22Rv1 (cell line): ENCODE data around the gene SLC19A1.

Experiments
- H3K27ac ChIP-seq: fragments of 450-650 bp; 2 replicates; pipeline ENCODE4 v1.5.1; 2017
- ZFX ChIP-seq: fragments of 450-650 bp; IDR thresholded peaks from 2 replicates; pipeline ENCODE4 v1.6.1; 2017; ENCODE audit warnings: antibody characterized with exemption, borderline replicate concordance
- TF ChIP-seq, protein P1 (sequence below): fragments of 450-650 bp; IDR thresholded peaks from 2 replicates; pipeline ENCODE4 v1.5.1; 2017; ENCODE audit warnings: mild to moderate bottlenecking

SLC19A1 gene

GRCh38 chr21:45522381-45522780 is 19.9 kb downstream of the SLC19A1 start:
- no peak overlapping the region for H3K27ac ChIP-seq
- TF ChIP-seq, protein P1, sequence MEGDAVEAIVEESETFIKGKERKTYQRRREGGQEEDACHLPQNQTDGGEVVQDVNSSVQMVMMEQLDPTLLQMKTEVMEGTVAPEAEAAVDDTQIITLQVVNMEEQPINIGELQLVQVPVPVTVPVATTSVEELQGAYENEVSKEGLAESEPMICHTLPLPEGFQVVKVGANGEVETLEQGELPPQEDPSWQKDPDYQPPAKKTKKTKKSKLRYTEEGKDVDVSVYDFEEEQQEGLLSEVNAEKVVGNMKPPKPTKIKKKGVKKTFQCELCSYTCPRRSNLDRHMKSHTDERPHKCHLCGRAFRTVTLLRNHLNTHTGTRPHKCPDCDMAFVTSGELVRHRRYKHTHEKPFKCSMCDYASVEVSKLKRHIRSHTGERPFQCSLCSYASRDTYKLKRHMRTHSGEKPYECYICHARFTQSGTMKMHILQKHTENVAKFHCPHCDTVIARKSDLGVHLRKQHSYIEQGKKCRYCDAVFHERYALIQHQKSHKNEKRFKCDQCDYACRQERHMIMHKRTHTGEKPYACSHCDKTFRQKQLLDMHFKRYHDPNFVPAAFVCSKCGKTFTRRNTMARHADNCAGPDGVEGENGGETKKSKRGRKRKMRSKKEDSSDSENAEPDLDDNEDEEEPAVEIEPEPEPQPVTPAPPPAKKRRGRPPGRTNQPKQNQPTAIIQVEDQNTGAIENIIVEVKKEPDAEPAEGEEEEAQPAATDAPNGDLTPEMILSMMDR: no peak
- no peak for TF ChIP-seq ZFX

- no peak for TF ChIP-seq ZFX
- TF ChIP-seq, protein P1: no peak
- no peak overlapping the region for H3K27ac ChIP-seq
These were observed 21.0 kb downstream of the SLC19A1 start for GRCh38 chr21:45521241-45521640.

DNA sequence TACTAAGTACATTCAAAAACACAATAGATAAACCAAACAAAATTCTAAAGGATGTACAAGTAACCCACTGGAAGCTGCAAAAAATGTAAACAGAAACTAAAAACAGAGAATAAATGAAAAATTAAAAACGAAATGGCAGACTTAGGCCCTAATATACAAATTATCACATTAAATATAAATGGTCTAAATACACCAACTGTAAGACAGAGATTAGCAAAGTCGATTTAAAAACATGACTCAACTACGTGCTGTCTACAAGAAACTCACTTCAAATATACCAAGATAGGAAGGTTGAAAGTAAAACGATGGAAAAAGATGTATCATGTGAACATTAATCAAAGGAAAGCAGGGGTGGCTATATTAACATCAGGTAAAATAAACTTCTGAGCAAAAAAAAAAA is 23.1 kb downstream of the SLC19A1 start:
- no peak for TF ChIP-seq ZFX
- TF ChIP-seq, protein P1: no peak
- no peak overlapping the region for H3K27ac ChIP-seq

GRCh38 chr21:45518742-45519141 is 23.5 kb downstream of the SLC19A1 start:
- H3K27ac ChIP-seq: no peak overlapping the region
- TF ChIP-seq, protein P1: no peak

DNA sequence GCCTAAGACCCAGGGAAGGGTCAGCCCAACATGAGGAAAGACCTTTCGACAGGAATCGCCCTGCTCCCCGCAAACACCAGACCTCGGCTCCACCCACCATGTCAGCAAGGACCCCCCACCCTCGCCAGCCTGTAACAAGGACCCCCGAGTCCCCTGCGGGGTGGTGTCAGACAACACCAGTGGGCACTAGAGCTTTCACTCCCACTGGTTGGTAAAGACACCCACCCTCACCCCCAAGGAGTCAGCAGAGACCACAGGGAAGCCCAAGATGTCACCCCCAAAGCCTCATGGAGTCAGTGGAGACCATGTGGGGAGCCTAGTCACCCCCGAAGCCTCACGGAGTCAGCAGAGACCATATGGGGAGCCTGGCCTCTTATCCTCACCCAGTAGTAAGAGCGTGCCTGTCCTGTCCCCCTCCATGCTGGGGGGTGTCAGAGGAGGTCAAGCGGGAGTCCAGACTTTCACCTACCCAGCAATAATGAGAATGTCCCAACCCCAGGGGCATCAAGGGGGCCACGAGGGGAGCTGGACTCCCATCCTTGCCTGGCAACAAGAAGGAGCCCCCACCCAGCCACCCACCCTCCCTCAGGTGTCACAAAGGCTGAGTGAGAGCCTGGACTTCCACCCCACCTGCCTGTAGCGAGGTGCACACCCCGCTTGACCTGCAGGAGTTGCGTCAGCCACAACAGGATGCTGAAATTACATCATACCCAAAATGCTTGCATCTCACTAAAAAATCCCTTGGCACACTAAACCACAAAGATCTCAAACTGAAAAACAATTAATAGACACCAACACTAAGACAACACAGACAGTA is 24.8 kb downstream of the SLC19A1 start:
- TF ChIP-seq ZFX: no peak
- TF ChIP-seq, protein P1: no peak
- H3K27ac ChIP-seq: no peak overlapping the region

DNA sequence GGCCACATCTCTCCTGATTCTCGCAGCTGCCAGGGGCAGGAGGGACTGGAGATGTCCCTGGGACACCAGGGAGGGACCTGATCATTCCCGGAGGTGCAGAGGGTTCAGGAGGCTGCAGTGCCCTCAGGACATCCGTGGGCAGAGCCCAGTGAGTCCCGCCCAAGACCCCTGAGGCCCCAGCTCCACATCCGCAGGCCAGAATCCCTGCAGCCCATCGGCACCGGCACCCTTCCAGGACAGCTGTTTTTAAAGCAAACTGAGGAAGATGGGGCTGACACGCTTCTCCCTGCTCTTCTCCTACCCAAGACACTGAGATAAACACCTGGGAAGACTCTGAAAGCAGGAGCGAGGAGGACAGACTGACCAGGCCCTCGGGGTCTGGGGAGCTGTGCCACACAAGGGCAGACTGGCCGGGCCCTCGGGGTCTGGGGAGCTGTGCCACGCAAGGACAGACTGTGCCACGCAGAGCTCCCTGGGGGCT is 25.5 kb downstream of the SLC19A1 start:
- TF ChIP-seq, protein P1: no peak
- no peak overlapping the region for H3K27ac ChIP-seq

DNA sequence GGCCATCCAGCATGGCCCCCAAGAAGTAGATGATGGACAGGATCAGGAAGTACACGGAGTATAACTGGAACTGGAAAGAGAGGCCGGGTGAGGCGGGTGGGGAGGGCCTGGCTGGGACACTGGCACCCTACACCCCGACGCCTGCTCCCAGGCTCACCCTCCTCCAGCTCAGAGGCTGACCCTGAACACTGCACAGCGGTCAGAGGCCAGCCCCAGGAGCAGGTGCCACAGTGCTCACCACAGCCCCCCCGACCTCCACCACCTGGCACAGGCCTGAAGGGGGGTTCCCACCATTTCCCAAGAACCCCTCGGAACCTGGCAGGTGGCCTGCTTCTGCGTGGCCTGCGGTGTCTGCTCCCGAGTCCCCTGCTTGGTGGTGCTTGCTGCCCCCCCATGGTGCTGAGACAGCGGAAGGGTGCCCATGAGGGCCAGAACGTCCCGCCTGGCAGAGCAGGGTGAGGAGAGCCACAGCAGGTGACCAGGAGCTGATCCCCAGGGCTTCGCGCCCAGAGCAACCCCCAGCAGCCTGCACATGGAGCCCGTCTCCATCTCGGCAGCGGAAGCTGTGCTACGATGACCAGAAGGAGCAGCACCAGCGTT is 26.1 kb downstream of the SLC19A1 start:
- H3K27ac ChIP-seq: peak overlapping the region; percentile 94; the same call in 1 of the 2 replicates
- TF ChIP-seq ZFX: no peak
- TF ChIP-seq, protein P1: no peak
